ENCODE measurements around the gene OTOG. TPM values are rescaled to one million over a fixed set of nuclear protein-coding genes. Genes with fewer than 3 reads are reported as not detected.

The OTOG gene
- total RNA-seq, 2 experiments from 2014 or later: not detected

DNA sequence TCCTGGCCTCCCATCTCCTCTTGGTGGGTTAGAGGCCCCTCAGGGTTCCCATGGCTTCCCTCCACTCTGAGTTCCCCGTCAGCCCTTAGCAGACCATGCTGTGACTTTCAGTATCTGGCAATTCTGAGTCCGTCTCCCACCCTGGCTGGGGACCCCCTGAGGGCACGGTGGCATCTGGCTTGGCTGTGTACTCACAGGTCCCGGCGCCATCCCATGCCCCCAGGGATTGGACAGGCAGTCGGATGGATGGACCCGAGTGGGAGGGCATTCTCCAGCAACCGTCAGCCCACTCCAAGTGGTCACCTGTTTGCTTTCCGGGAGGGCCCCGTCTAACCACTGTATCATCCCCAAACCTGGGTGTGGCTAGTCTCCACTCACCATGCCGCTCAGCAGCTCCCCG is 46.4 kb upstream of the OTOG start:
- Histone ChIP-seq H3K36me3 (ENCODE audit: insufficient read depth, low read length) (no peaks in the 10 kb centered on the region), H3K4me1 (ENCODE audit: insufficient read depth, low read length) (no peaks in the 10 kb centered on the region), H3K9me3 (ENCODE audit: control insufficient read depth in 1 of 2, insufficient read depth in 1 of 2, low read length in 2 of 2) (no peaks in the 10 kb centered on the region), H3K4me3 (ENCODE audit: low read length) (no peak overlapping the region), H3K27me3 (ENCODE audit: control insufficient read depth in 1 of 2, insufficient read depth in 2 of 2, low read length in 2 of 2) (no peaks in the 10 kb centered on the region), H3K27ac (ENCODE audit: low read depth in 1 of 2, low read length in 2 of 2) (no peak overlapping the region)
- POLR2A ChIA-PET: no interaction called here
- ATAC-seq (ENCODE audit: poor library complexity) (no peak), DNase-seq (no peak)
- no peak overlapping the region for H3K4me3 Mint-ChIP-seq
- TF ChIP-seq, protein P1, sequence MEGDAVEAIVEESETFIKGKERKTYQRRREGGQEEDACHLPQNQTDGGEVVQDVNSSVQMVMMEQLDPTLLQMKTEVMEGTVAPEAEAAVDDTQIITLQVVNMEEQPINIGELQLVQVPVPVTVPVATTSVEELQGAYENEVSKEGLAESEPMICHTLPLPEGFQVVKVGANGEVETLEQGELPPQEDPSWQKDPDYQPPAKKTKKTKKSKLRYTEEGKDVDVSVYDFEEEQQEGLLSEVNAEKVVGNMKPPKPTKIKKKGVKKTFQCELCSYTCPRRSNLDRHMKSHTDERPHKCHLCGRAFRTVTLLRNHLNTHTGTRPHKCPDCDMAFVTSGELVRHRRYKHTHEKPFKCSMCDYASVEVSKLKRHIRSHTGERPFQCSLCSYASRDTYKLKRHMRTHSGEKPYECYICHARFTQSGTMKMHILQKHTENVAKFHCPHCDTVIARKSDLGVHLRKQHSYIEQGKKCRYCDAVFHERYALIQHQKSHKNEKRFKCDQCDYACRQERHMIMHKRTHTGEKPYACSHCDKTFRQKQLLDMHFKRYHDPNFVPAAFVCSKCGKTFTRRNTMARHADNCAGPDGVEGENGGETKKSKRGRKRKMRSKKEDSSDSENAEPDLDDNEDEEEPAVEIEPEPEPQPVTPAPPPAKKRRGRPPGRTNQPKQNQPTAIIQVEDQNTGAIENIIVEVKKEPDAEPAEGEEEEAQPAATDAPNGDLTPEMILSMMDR (IDR thresholded peaks at IDR 0.05): no peak
- no peaks in the 10 kb centered on the region for H3K4me1 Mint-ChIP-seq (ENCODE audit: low read depth)
- no peaks in the 10 kb centered on the region for H3K27me3 Mint-ChIP-seq
- CTCF ChIA-PET: no interaction called here
- no peak overlapping the region for H3K27ac Mint-ChIP-seq
- no peaks in the 10 kb centered on the region for H3K9me3 Mint-ChIP-seq
- intact Hi-C loops (cut with DNase I, micrococcal nuclease): loop anchor here in 1 of 2 experiments (5.0 kb wide), 2 partner anchors 563 to 713 kb away; no protein-coding TSS in a partner anchor
- H3K36me3 Mint-ChIP-seq (ENCODE audit: low read depth): no peaks in the 10 kb centered on the region

DNA sequence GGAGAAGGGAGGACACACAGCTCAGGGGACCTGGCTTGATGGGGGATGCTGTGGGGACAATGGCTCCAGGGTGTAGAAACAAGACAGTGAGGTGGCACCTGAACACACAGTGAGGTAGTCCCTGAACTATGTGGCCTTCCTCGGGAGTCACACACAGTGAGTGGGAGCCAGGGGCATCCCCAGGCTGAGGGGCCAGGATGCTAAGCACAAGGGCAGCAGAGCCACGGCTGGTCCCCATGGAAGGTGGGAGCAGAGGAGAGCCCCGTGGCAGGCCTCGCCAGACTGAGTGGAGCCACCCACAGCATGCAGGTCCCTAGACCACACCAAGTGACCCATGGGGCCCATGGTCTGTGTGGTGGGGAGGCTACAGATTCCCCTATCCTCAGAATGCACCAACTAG is 44.4 kb upstream of the OTOG start:
- TF ChIP-seq, protein P1 (IDR thresholded peaks at IDR 0.05): no peak
- ATAC-seq (ENCODE audit: poor library complexity) (no peak), DNase-seq (no peak)
- Mint-ChIP-seq H3K36me3 (ENCODE audit: low read depth) (no peaks in the 10 kb centered on the region), H3K4me3 (no peak overlapping the region), H3K27ac (no peak overlapping the region), H3K27me3 (peaks cover 6% of the 10 kb centered on the region), H3K9me3 (no peaks in the 10 kb centered on the region), H3K4me1 (ENCODE audit: low read depth) (no peaks in the 10 kb centered on the region)
- POLR2A ChIA-PET: no interaction called here
- H3K4me3 ChIP-seq (ENCODE audit: low read length): no peak overlapping the region
- H3K27ac ChIP-seq (ENCODE audit: low read depth in 1 of 2, low read length in 2 of 2): no peak overlapping the region
- no peaks in the 10 kb centered on the region for H3K4me1 ChIP-seq (ENCODE audit: insufficient read depth, low read length)
- no peaks in the 10 kb centered on the region for H3K9me3 ChIP-seq (ENCODE audit: control insufficient read depth in 1 of 2, insufficient read depth in 1 of 2, low read length in 2 of 2)
- CTCF ChIA-PET: interaction anchor here (2.7 to 3.5 kb wide), 2 partner anchors 119 to 273 kb away, joined by 13 to 18 read pairs; no protein-coding TSS in a partner anchor
- intact Hi-C loops (cut with DNase I, micrococcal nuclease): loop anchor here in 1 of 2 experiments (5.0 kb wide), 2 partner anchors 565 to 715 kb away; no protein-coding TSS in a partner anchor
- H3K27me3 ChIP-seq (ENCODE audit: control insufficient read depth in 1 of 2, insufficient read depth in 2 of 2, low read length in 2 of 2): no peaks in the 10 kb centered on the region
- no peaks in the 10 kb centered on the region for H3K36me3 ChIP-seq (ENCODE audit: insufficient read depth, low read length)

DNA sequence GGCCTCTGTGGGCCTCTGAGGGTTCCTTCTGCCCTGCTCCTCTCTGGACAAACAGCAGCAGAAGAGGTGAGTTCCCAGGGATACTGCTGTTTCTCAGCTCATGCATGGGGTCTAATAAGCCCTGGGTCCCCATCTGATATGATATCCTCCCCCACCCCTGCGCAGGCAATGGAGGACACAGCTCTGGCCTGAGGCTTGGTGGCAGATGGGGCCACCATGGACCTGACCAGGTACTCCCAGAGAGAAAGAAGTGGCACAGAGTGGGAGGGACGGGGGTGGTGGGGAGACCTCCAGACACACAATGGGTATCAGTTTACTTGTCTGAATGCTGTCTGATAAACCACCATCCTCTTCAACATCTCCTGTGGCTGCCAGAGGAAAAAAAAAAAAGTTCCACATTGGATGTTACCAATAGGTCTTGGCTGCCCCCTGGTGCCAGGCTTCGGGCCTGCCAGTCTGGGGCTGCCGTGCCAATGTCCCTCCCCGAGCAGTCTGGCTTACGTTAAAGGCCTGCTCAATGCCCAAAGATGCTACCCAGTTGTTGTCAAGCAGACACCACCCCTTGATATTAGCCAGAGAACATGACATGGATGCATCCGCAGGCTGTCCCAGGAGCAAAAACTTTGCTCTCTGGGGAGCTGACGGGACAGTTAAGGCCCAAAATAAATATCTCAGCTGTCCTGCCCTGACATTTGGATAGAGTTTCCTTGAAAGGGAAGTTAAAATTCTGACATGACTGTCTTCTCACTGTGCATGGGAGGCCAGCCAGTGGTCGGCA is 42.5 kb upstream of the OTOG start:
- POLR2A ChIA-PET: no interaction called here
- H3K27ac ChIP-seq (ENCODE audit: low read depth in 1 of 2, low read length in 2 of 2): no peak overlapping the region
- no peak overlapping the region for H3K4me3 Mint-ChIP-seq

More for the DNA sequence above, 42.5 kb upstream of the OTOG start:
- Histone ChIP-seq H3K9me3 (ENCODE audit: control insufficient read depth in 1 of 2, insufficient read depth in 1 of 2, low read length in 2 of 2) (no peaks in the 10 kb centered on the region), H3K4me3 (ENCODE audit: low read length) (no peak overlapping the region), H3K27me3 (ENCODE audit: control insufficient read depth in 1 of 2, insufficient read depth in 2 of 2, low read length in 2 of 2) (no peaks in the 10 kb centered on the region), H3K36me3 (ENCODE audit: insufficient read depth, low read length) (no peaks in the 10 kb centered on the region), H3K4me1 (ENCODE audit: insufficient read depth, low read length) (no peaks in the 10 kb centered on the region)
- intact Hi-C loops (cut with DNase I, micrococcal nuclease): loop anchor here (1.0 to 5.0 kb wide), 5 partner anchors 120 to 717 kb away; no protein-coding TSS in a partner anchor
- Mint-ChIP-seq H3K4me1 (ENCODE audit: low read depth) (no peaks in the 10 kb centered on the region), H3K27me3 (peaks cover 14% of the 10 kb centered on the region), H3K36me3 (ENCODE audit: low read depth) (no peaks in the 10 kb centered on the region), H3K9me3 (no peaks in the 10 kb centered on the region), H3K27ac (no peak overlapping the region)
- DNase-seq: peak; percentile 63 to 82 (median 73)
- CTCF ChIA-PET: interaction anchor here (0.8 to 3.5 kb wide), 4 partner anchors 10 to 275 kb away, joined by 3 to 18 read pairs (median 8); partner anchors contain the start of gene KCNJ11
- peak; percentile 83 for ATAC-seq (ENCODE audit: poor library complexity)
- TF ChIP-seq, protein P1 (IDR thresholded peaks at IDR 0.05): peak; percentile 87
